H9 (cell line): ENCODE data around the gene ZNF700. TPM values are rescaled to one million over a fixed set of nuclear protein-coding genes. Genes with fewer than 3 reads are reported as not detected.
A peak's percentile ranks its signal among the peaks of the same experiment; 100 is the strongest.

Experiments
- DNase-seq: peaks from one replicate; pipeline ENCODE4 v3.0.0-alpha.2; 2017
- H2AFZ ChIP-seq: one replicate; pipeline ENCODE4 v1.6.1; 2013; ENCODE audit warnings: mild to moderate bottlenecking, low read length, control low read depth, moderate library complexity
- H2AK5ac ChIP-seq: 2 replicates; pipeline ENCODE4 v1.6.1; 2013; ENCODE audit warnings: low read length, control low read depth, mixed read lengths; ENCODE audit not compliant: insufficient read length
- H2BK120ac ChIP-seq: one replicate; pipeline ENCODE4 v1.6.1; 2013; ENCODE audit warnings: low read depth, mild to moderate bottlenecking, low read length, control low read depth, inconsistent platforms; ENCODE audit not compliant: poor library complexity, severe bottlenecking
- H2BK12ac ChIP-seq: 2 replicates; pipeline ENCODE4 v1.6.1; 2013; ENCODE audit warnings: low read length, control low read depth, mixed read lengths, low read depth; ENCODE audit not compliant: insufficient read length
- H2BK15ac ChIP-seq: 2 replicates; pipeline ENCODE4 v1.6.1; 2013; ENCODE audit warnings: low read depth, low read length, control low read depth
- H2BK20ac ChIP-seq: one replicate; pipeline ENCODE4 v1.6.1; 2013; ENCODE audit warnings: low read depth, mild to moderate bottlenecking, low read length, control low read depth, inconsistent platforms; ENCODE audit not compliant: poor library complexity, severe bottlenecking
- H2BK5ac ChIP-seq: 2 replicates; pipeline ENCODE4 v1.6.1; 2013; ENCODE audit warnings: low read length, control low read depth, mixed read lengths; ENCODE audit not compliant: insufficient read length
- H3K14ac ChIP-seq: 2 replicates; pipeline ENCODE4 v1.6.1; 2013; ENCODE audit warnings: low read length, control low read depth; ENCODE audit not compliant: insufficient read depth
- H3K18ac ChIP-seq: 2 replicates; pipeline ENCODE4 v1.6.1; 2013; ENCODE audit warnings: low read depth, mild to moderate bottlenecking, mixed read lengths, low read length, control low read depth; ENCODE audit not compliant: insufficient read length
- H3K23ac ChIP-seq: 2 replicates; pipeline ENCODE4 v1.6.1; 2013; ENCODE audit warnings: low read length, control low read depth, mixed read lengths, low read depth; ENCODE audit not compliant: insufficient read length
- H3K23me2 ChIP-seq: 2 replicates; pipeline ENCODE4 v1.6.1; 2013; ENCODE audit warnings: low read depth, mild to moderate bottlenecking, mixed read lengths, low read length, control low read depth; ENCODE audit not compliant: insufficient read length, poor library complexity, severe bottlenecking
- H3K27ac ChIP-seq: 2 replicates; pipeline ENCODE4 v1.5.1; 2013; ENCODE audit warnings: low read length, control low read depth, mixed read lengths, low read depth; ENCODE audit not compliant: insufficient read length
- H3K27me3 ChIP-seq: 2 replicates; pipeline ENCODE4 v1.6.1; 2013; ENCODE audit warnings: low read length, control low read depth, inconsistent platforms; ENCODE audit not compliant: insufficient read depth
- H3K4ac ChIP-seq: 2 replicates; pipeline ENCODE4 v1.6.1; 2013; ENCODE audit warnings: low read depth, mild to moderate bottlenecking, control low read depth, inconsistent platforms, low read length, moderate library complexity
- H3K4me1 ChIP-seq: 2 replicates; pipeline ENCODE4 v1.6.1; 2013; ENCODE audit warnings: low read length, control low read depth, inconsistent platforms; ENCODE audit not compliant: insufficient read depth
- H3K4me2 ChIP-seq: 2 replicates; pipeline ENCODE4 v1.6.1; 2013; ENCODE audit warnings: low read length, control low read depth, mixed read lengths; ENCODE audit not compliant: insufficient read length, insufficient read depth
- H3K56ac ChIP-seq: 2 replicates; pipeline ENCODE4 v1.6.1; 2013; ENCODE audit warnings: low read depth, mild to moderate bottlenecking, mixed read lengths, low read length, control low read depth; ENCODE audit not compliant: insufficient read length
- H3K79me1 ChIP-seq: 2 replicates; pipeline ENCODE4 v1.6.1; 2013; ENCODE audit warnings: low read depth, mild to moderate bottlenecking, moderate library complexity, low read length, control low read depth, inconsistent platforms; ENCODE audit not compliant: insufficient read depth, poor library complexity, severe bottlenecking
- H3K79me2 ChIP-seq: 2 replicates; pipeline ENCODE4 v1.6.1; 2013; ENCODE audit warnings: low read length, control low read depth, inconsistent platforms; ENCODE audit not compliant: insufficient read depth
- H3K9ac ChIP-seq: 2 replicates; pipeline ENCODE4 v1.6.1; 2013; ENCODE audit warnings: low read length, control low read depth, mixed read lengths; ENCODE audit not compliant: insufficient read length; ENCODE audit errors: extremely low read depth
- H3K9me3 ChIP-seq: one replicate; pipeline ENCODE4 v1.6.1; 2013; ENCODE audit warnings: low read depth, low read length, inconsistent platforms; ENCODE audit not compliant: control insufficient read depth
- H3T11ph ChIP-seq: one replicate; pipeline ENCODE4 v1.6.1; 2013; ENCODE audit warnings: mild to moderate bottlenecking, low read length, control low read depth, inconsistent platforms
- H4K20me1 ChIP-seq: one replicate; pipeline ENCODE4 v1.6.1; 2013; ENCODE audit not compliant: control insufficient read depth, insufficient read length, insufficient read depth
- H4K5ac ChIP-seq: 2 replicates; pipeline ENCODE4 v1.6.1; 2013; ENCODE audit warnings: low read depth, mild to moderate bottlenecking, mixed read lengths, low read length, control low read depth; ENCODE audit not compliant: insufficient read length
- H4K8ac ChIP-seq: replicated peaks from 2 replicates; pipeline ENCODE4 v1.6.1; 2013; ENCODE audit warnings: low read length, control low read depth, mixed read lengths, low read depth; ENCODE audit not compliant: insufficient read length
- H4K91ac ChIP-seq: 2 replicates; pipeline ENCODE4 v1.6.1; 2013; ENCODE audit warnings: low read depth, mild to moderate bottlenecking, moderate library complexity, mixed read lengths, low read length, control low read depth; ENCODE audit not compliant: insufficient read length
- H3K27ac Mint-ChIP-seq, 3 experiments: 2 replicates in 2 of 3; 3 replicates in 1 of 3; pipeline ENCODE4 v1.8.0; 2020 to 2021; ENCODE audit warnings: mixed read lengths in 3 of 3, mild to moderate bottlenecking in 1 of 3, moderate library complexity in 1 of 3
- H3K27me3 Mint-ChIP-seq: 2 replicates; pipeline ENCODE4 v1.8.0; 2021; ENCODE audit warnings: low read depth, mild to moderate bottlenecking, moderate library complexity, mixed read lengths
- H3K36me3 Mint-ChIP-seq, 3 experiments: 2 replicates in 2 of 3; 3 replicates in 1 of 3; pipeline ENCODE4 v1.8.0; 2020 to 2021; ENCODE audit warnings: low read depth in 3 of 3, mixed read lengths in 3 of 3; ENCODE audit not compliant: insufficient read depth in 1 of 3
- H3K4me1 Mint-ChIP-seq, 2 experiments: 2 replicates each; pipeline ENCODE4 v1.8.0; 2020; ENCODE audit warnings: mixed read lengths in 2 of 2
- H3K4me3 Mint-ChIP-seq, 2 experiments: 2 replicates in 1 of 2; 3 replicates in 1 of 2; pipeline ENCODE4 v1.8.0; 2020 to 2021; ENCODE audit warnings: mild to moderate bottlenecking in 2 of 2, mixed read lengths in 2 of 2, moderate library complexity in 1 of 2
- H3K9me3 Mint-ChIP-seq, 2 experiments: 2 replicates in 1 of 2; 3 replicates in 1 of 2; pipeline ENCODE4 v1.8.0; 2020; ENCODE audit warnings: mild to moderate bottlenecking in 2 of 2, mixed read lengths in 2 of 2, moderate library complexity in 1 of 2
- CTCF ChIP-seq: fragments of 200-600 bp; sonication (generic); conservative IDR thresholded peaks from 3 replicates; pipeline ENCODE4 v1.8.0; 2021; ENCODE audit warnings: antibody characterized with exemption, mild to moderate bottlenecking
- WGBS: extraction: QIAGEN DNeasy Blood & Tissue Kit; methylation state at CpG from one replicate; pipeline ENCODE4 v1.1.7; 2013; ENCODE audit warnings: missing lambda C conversion rate, low lambda C conversion rate, mixed read lengths; ENCODE audit not compliant: insufficient read length; ENCODE audit errors: extremely low coverage; 5-methylcytosine and 5-hydroxymethylcytosine counted together
- total RNA-seq: library from RNA; stranded (reverse); gene quantifications from 2 replicates; pipeline ENCODE4 v1.2.1, GENCODE V29; 2021

ZNF700 gene
- total RNA-seq, 1 experiment from 2014 or later = 9.9 TPM

GRCh38 chr19:11942008-11942842 is 17.3 kb downstream of the ZNF700 start:
- H2BK15ac ChIP-seq = no peak overlapping the region
- DNase-seq = no peak
- WGBS = no CpG with 5 or more reads among the region's 10 CpGs
- H3K79me2 ChIP-seq = no peaks in the 10 kb centered on the region; the same call in 1 of the 2 replicates
- no peak for TF ChIP-seq CTCF
- H3K14ac ChIP-seq = no peak overlapping the region
- no peak overlapping the region for H3K4me2 ChIP-seq
- H3K36me3 Mint-ChIP-seq = peaks cover 78 to 87% (median 86%) of the 10 kb centered on the region in 3 experiments
- H2AFZ ChIP-seq = no peak overlapping the region
- no peak overlapping the region for H2AK5ac ChIP-seq
- H2BK120ac ChIP-seq = no peak overlapping the region
- no peak overlapping the region for H4K8ac ChIP-seq
- H3K18ac ChIP-seq = no peak overlapping the region
- no peaks in the 10 kb centered on the region for H3K79me1 ChIP-seq
- peaks cover 89 to 93% of the 10 kb centered on the region in 2 experiments for H3K9me3 Mint-ChIP-seq
- no peak overlapping the region for H3K27ac Mint-ChIP-seq
- no peak overlapping the region for H2BK20ac ChIP-seq
- no peak overlapping the region for H4K91ac ChIP-seq
- H3K4me1 Mint-ChIP-seq = no peaks in the 10 kb centered on the region
- no peak overlapping the region for H3K9ac ChIP-seq
- peaks cover 56% of the 10 kb centered on the region for H3K9me3 ChIP-seq
- H2BK5ac ChIP-seq = no peak overlapping the region
- H3K4ac ChIP-seq = no peak overlapping the region
- H3K27me3 Mint-ChIP-seq = no peaks in the 10 kb centered on the region; the same call in 1 of the 2 replicates
- no peak overlapping the region for H3K56ac ChIP-seq
- no peaks in the 10 kb centered on the region for H3K27me3 ChIP-seq
- H3K23me2 ChIP-seq = no peaks in the 10 kb centered on the region
- H3K27ac ChIP-seq = no peak overlapping the region
- no peak overlapping the region for H4K5ac ChIP-seq
- H2BK12ac ChIP-seq = no peak overlapping the region
- no peaks in the 10 kb centered on the region for H3K4me1 ChIP-seq
- no peak overlapping the region for H3T11ph ChIP-seq
- no peak overlapping the region for H3K23ac ChIP-seq
- H3K4me3 Mint-ChIP-seq = peak overlapping the region in 1 of 2 experiments; percentile 26; a peak in 1 of 5 replicates
- no peaks in the 10 kb centered on the region for H4K20me1 ChIP-seq
